AG04449 (cell line): ENCODE data around the gene SNX13.

ENCODE experiments used
- CTCF ChIA-PET: fragments of 350-600 bp; formaldehyde crosslinking; extraction: SDS; loops from one replicate; lab custom pipeline; 2021; ENCODE audit warnings: antibody characterized with exemption; lab: Yijun Ruan, JAX
- POLR2A ChIA-PET: fragments of 400-600, 350-600 bp; formaldehyde crosslinking; extraction: SDS; loops from one replicate; lab custom pipeline; 2020; ENCODE audit warnings: antibody characterized with exemption, inconsistent platforms; lab: Yijun Ruan, JAX
- DNase-seq: peaks from one replicate; pipeline ENCODE4 v3.0.0-alpha.2; 2010; ENCODE audit warnings: low read depth, low spot score
- H3K4me3 ChIP-seq: 2 replicates; pipeline ENCODE4 v1.5.1; 2011; ENCODE audit warnings: low read depth, mild to moderate bottlenecking, control low read depth, low read length
- CTCF ChIP-seq: IDR thresholded peaks from one replicate; pipeline ENCODE4 v1.5.1; 2011; ENCODE audit warnings: mild to moderate bottlenecking, moderate library complexity, low read length, control low read depth, inconsistent platforms; ENCODE audit not compliant: insufficient read depth; ENCODE audit errors: missing control alignments

SNX13 gene

GRCh38 chr7:17832242-17832641 is 108.1 kb downstream of the SNX13 start:
- H3K4me3 ChIP-seq, result no peak overlapping the region
- no peak for TF ChIP-seq CTCF
- POLR2A ChIA-PET, result no interaction called here
- CTCF ChIA-PET, result no interaction called here
- DNase-seq, result no peak

- no peak for TF ChIP-seq CTCF
- no peak overlapping the region for H3K4me3 ChIP-seq
- ChIA-PET CTCF (no interaction called here), POLR2A (no interaction called here)
- DNase-seq, result no peak
Observed at GRCh38 chr7:17830206-17830605, 110.1 kb downstream of the SNX13 start.

GRCh38 chr7:17829001-17829400 is 111.3 kb downstream of the SNX13 start:
- no peak for DNase-seq
- no peak overlapping the region for H3K4me3 ChIP-seq
- no peak for TF ChIP-seq CTCF
- POLR2A ChIA-PET, result no interaction called here
- CTCF ChIA-PET, result no interaction called here

- ChIA-PET POLR2A (no interaction called here), CTCF (no interaction called here)
- no peak for DNase-seq
- no peak for TF ChIP-seq CTCF
- no peak overlapping the region for H3K4me3 ChIP-seq
Observed at GRCh38 chr7:17822547-17823173, 117.6 kb downstream of the SNX13 start.

GRCh38 chr7:17816903-17817302 is 123.4 kb downstream of the SNX13 start:
- ChIA-PET POLR2A (no interaction called here), CTCF (no interaction called here)
- no peak overlapping the region for H3K4me3 ChIP-seq
- no peak for DNase-seq
- TF ChIP-seq CTCF, result no peak

DNA sequence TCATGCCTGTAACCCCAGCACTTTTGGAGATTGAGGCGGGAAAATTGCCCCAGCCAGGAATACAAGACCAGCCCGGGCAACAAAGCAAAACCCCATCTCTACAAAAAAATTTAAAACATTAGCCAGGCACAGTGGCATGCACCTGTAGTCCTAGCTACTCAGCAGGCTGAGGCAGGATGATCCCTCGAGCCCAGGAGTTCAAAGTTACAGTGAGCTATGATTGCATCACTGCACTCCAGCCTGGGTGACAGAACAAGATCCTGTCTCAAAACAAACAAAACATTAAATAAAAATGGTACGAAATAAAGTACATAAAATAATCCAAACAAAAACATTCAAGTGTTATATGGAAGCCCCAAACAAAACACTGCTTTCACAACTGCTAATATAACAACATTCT is 125.0 kb downstream of the SNX13 start:
- CTCF ChIA-PET, result no interaction called here
- TF ChIP-seq CTCF, result no peak
- DNase-seq, result no peak
- H3K4me3 ChIP-seq, result no peak overlapping the region
- POLR2A ChIA-PET, result no interaction called here
